ENCODE data around the gene HIPK1.

DNA sequence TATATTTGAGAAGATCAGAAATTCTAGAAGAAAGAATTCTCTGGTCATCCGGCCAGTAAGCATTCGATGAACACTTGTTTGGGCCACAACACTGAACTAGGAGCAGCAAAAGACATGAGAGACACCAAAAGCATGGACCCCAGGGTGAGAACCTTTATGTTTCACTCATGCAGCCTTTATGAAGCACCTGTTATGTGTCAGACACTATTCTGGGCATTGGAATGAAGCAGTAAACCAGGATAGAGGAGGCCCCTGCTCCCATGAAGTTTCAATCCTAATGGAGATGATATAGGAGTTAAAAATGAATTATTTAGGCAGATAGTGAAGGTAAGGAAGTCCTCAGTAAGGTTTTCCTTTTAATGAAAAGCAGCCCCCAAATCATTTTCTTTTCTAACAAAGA is 93.8 kb downstream of the HIPK1 start:
- TF ChIP-seq POLR2A (IDR thresholded peaks at IDR 0.05; ENCODE audit: low read length): no peak
- TF ChIP-seq GATA1 (IDR thresholded peaks at IDR 0.05; ENCODE audit: low read depth, low read length): no peak
